Measurements from ENCODE around the gene CDH4.

Gene CDH4

GRCh38 chr20:61803416-61803914 lies 551.4 kb downstream of the CDH4 start:
- DNase-seq: no peak

DNA sequence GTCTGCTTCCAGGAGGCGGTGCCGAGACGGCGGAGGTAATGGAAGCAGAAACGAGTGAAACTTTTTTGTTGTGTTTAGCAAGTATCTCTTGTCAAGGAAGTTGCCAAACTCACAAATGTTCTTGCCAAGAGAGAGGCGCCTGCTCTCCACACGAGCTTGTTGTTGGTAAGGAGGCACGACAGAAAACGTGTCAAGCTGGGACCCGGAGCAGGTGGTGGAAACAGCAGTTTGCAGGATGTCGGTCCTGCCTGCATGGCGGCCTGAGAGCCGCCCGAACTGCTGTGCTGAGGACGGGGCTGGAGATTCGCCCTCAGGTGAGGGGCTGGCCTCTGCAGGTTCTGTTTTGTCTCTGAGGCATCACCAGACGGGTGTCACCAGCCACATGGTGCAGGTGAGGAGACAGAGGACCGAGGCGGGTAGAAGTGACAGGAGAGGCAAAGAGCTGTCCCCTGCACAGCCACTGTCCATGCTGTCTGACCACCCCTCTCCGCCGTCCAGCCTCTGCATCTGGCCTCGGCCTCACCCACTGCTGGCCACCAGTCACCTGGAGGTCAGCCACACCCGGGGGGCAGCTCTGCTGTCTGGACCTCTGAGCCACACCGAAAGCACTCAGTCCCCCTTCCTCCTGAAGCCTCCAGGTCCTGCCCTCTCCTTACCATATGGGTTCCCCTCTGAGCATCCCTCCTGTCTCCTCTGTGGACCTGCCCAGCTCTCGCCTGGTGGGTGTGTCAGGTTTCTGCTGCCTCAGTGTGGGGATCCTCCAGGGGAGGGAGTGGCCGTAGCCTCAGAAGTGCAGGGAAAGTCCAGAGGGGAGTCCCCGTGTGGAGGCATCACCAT lies 552.1 kb downstream of the CDH4 start:
- DNase-seq: no peak

GRCh38 chr20:61804752-61805295 lies 552.8 kb downstream of the CDH4 start:
- DNase-seq: no peak

GRCh38 chr20:61805365-61805764 lies 553.3 kb downstream of the CDH4 start:
- DNase-seq: no peak

GRCh38 chr20:61805781-61806180 lies 553.7 kb downstream of the CDH4 start:
- no peak for DNase-seq

- no peak for DNase-seq
These were observed 554.3 kb downstream of the CDH4 start for GRCh38 chr20:61806314-61806713.

DNA sequence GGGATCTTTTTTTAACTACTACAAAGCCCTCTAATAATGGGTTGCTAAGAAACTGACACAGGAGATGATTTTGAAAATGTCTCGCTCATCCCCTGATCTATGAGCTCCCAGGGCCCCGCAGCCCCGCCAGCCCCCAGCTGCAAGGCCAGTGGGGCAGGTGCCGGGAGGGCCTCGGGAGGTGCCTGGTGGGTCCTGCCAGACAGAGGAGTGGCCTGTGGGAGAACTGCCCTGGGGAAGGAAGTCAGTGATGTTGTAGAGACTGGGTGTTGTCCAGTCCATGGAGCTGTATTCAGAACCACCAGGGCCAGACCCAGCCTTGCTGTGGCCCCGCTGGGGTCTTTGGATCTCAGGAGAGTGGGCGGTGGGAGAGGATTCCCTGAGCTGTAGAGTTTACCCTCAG lies 554.9 kb downstream of the CDH4 start:
- no peak for DNase-seq

GRCh38 chr20:61807471-61808160 lies 555.6 kb downstream of the CDH4 start:
- no peak for DNase-seq

GRCh38 chr20:61808447-61808846 lies 556.4 kb downstream of the CDH4 start:
- DNase-seq: no peak

- no peak for DNase-seq
These were observed 557.1 kb downstream of the CDH4 start for GRCh38 chr20:61809006-61809770.

- no peak for DNase-seq
These were observed 558.1 kb downstream of the CDH4 start for GRCh38 chr20:61810066-61810737.

GRCh38 chr20:61810738-61811135 lies 558.7 kb downstream of the CDH4 start:
- no peak for DNase-seq

DNA sequence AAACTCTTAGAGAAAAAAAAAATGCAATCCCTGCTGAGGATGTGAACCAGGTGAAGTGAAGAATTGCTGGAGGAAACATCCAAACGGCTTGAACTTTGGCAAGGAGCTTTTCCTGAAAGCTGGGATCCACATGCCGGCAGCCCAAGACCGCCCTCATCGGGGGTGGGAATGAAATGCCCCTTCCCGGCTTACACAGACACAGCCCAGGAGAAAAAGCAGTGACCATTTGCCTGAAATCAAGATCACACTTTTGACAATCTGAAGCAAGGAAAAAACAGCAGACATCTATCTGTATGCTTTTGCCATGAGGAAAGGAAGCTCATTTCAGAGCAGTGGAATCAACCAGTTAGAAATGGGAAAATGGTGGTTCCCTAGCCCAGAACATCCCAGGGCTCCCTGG lies 559.1 kb downstream of the CDH4 start:
- DNase-seq: no peak

GRCh38 chr20:61812121-61812844 lies 560.2 kb downstream of the CDH4 start:
- DNase-seq: no peak

DNA sequence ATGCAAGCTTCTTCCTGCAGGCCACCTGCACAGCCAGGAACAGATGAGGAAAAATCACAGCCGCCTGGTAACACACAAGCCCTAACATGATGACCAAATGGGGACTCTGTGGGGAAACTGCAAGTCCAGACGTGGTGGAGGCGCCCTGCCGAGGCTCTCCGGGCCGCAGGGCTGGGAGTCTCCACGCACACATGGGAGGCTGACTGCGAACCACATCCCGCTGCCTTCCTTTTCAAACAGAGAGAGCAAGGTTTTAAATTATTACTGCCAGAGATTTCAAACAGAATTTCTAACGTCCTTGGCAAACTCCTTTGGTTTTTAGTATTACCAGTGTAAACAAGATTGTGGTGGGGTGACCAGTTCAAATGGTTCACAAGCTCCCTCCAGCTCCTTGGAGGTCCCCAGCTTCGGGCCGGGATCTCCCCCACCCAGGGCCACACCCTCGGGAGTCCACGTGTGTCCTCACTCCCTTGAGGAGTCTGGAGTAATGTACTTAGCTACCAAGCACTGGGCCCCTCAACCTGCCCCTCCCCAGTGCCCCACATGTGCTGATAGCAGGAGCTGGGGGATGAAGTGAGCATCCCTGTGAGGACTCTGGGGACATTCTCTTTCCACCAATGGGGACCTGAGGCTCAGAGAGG lies 560.9 kb downstream of the CDH4 start:
- no peak for DNase-seq

DNA sequence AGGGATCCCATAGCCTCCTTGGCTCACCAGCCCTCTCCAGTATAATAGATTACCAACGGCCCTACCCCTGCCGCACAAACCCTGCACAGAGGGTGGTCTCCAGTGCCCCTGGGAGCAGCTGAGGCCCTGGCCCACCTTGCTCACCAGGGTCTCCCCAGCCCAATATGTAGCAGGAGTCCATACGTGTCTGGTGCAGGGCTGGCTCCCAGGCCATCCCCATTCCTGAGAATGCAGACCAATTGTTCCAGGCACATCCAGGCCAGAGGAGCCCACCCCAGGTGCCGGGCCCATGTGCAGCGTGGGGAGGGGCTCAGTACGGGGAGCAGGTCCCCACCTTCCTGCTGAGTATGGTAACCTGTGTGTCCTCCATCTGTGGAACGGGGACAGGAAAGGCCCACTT lies 561.7 kb downstream of the CDH4 start:
- no peak for DNase-seq

- no peak for DNase-seq
These were observed 562.2 kb downstream of the CDH4 start for GRCh38 chr20:61814244-61814643.

GRCh38 chr20:61814726-61815125 lies 562.7 kb downstream of the CDH4 start:
- no peak for DNase-seq

DNA sequence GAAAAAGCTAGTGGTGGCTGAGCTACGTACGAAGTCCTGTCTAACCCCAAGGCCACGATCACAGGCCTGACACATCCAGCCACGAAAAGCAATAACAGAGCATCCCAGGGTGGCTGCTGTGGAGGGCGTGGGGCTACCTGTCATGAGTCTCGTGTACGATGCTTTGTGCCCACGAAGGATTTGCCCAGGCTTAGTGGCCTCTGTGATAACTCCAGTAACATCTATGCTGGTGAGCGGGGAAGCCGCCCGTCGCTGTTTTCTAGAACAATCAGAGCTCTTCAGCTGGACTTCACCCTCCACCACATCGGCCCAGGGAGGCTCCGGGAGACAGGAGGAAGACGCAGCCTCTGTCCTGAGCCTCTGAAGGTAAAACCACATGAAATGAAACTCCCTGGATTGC lies 563.1 kb downstream of the CDH4 start:
- no peak for DNase-seq

DNA sequence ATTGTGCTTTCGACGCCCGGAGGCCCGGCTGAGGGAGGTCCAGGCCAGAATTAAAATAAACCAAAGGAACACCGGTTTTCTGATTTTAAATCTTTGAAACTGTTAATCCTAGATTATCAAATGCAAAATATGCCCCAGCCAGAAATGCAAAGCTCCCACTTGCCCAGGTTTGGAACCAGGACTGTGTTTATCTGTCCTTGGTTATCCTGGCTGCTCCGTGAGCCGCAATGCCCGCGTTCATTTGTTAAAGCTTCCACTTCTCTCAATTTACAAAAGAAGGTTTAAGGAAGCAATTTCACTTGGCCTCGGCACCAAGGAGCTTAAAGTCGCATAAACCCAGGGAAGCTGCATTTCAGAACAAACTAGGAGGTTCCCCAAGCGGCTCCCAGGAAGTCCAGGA lies 563.6 kb downstream of the CDH4 start:
- no peak for DNase-seq
